Bronchial epithelial cell (primary cell): ENCODE results near the gene ZNF10. TPM values are rescaled to one million over a fixed set of nuclear protein-coding genes. Genes with fewer than 3 reads are reported as not detected.

Source experiments
- DNase-seq: peaks from one replicate; pipeline ENCODE4 v3.0.0-alpha.2; 2010; ENCODE audit warnings: low read depth
- FAIRE-seq: peaks from 2 replicates; lab custom pipeline; 2011; peaks lifted over from hg19 to GRCh38; lab: Jason Lieb, UNC
- H3K27me3 ChIP-seq: 2 replicates; pipeline ENCODE4 v1.5.1; 2011; ENCODE audit warnings: low read length; ENCODE audit not compliant: control insufficient read depth, insufficient read depth
- H3K36me3 ChIP-seq: 2 replicates; pipeline ENCODE4 v1.5.1; 2011; ENCODE audit warnings: low read length; ENCODE audit not compliant: control insufficient read depth, insufficient read depth
- H3K4me3 ChIP-seq: 2 replicates; pipeline ENCODE4 v1.5.1; 2011; ENCODE audit warnings: mild to moderate bottlenecking, low read depth, low read length, control low read depth
- total RNA-seq: library from RNA; depleted of rRNA; stranded (reverse); fragments of >200 nt; gene quantifications from 2 replicates; pipeline ENCODE4 v1.2.1, GENCODE V29; 2014
- TF ChIP-seq, protein P1 (sequence below): IDR thresholded peaks from 2 replicates; pipeline ENCODE4 v1.5.1; 2011; ENCODE audit warnings: mild to moderate bottlenecking, moderate library complexity, low read length, control low read depth, inconsistent platforms; ENCODE audit not compliant: insufficient read depth, severe bottlenecking

ZNF10 gene
- total RNA-seq, 1 donor from 2014 or later, result 2.9 TPM

DNA sequence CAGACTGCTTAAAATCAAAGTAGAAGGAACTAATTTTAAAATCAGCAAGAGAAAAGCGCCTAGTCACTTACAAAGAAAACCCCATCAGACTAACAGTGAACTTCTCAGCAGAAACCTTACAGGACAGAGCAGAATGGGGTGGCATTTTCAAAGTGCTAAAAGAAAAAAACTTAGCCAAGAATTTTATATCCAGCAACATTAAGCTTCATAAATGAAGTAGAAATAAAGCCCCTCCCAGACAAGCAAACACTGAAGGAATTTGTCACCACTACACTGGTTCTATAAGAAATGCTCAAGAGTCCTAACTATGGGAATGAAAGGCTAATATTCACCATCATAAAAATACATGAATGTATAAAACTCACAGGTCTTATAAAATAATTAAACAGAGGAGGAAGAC, 44.5 kb downstream of the ZNF10 start:
- no peak overlapping the region for H3K4me3 ChIP-seq
- no peaks in the 10 kb centered on the region for H3K27me3 ChIP-seq
- no peak for DNase-seq
- FAIRE-seq, result no peak
- no peaks in the 10 kb centered on the region for H3K36me3 ChIP-seq
- TF ChIP-seq, protein P1, sequence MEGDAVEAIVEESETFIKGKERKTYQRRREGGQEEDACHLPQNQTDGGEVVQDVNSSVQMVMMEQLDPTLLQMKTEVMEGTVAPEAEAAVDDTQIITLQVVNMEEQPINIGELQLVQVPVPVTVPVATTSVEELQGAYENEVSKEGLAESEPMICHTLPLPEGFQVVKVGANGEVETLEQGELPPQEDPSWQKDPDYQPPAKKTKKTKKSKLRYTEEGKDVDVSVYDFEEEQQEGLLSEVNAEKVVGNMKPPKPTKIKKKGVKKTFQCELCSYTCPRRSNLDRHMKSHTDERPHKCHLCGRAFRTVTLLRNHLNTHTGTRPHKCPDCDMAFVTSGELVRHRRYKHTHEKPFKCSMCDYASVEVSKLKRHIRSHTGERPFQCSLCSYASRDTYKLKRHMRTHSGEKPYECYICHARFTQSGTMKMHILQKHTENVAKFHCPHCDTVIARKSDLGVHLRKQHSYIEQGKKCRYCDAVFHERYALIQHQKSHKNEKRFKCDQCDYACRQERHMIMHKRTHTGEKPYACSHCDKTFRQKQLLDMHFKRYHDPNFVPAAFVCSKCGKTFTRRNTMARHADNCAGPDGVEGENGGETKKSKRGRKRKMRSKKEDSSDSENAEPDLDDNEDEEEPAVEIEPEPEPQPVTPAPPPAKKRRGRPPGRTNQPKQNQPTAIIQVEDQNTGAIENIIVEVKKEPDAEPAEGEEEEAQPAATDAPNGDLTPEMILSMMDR, result no peak

DNA sequence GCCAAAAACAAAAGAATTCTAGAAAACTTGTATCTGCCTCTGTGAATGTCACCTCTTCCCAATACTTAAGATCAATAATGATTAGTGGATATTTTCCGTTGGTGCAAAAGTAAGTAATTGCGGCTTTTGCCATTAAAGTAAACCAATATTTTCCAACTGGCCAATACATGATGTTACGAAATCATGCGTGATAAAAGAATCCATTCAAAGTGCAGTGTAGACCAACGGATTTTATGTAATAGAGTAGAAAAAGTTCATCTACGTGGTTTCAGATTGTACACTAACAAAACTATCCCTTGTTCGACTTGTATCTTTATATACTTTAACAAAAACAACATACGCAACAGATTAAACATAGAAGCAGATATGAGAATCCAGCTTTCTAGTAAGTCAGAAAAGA, 50.2 kb downstream of the ZNF10 start:
- H3K27me3 ChIP-seq, result no peaks in the 10 kb centered on the region
- TF ChIP-seq, protein P1, result no peak
- no peak overlapping the region for H3K4me3 ChIP-seq
- FAIRE-seq, result no peak
- peaks cover 9% of the 10 kb centered on the region for H3K36me3 ChIP-seq
- no peak for DNase-seq

DNA sequence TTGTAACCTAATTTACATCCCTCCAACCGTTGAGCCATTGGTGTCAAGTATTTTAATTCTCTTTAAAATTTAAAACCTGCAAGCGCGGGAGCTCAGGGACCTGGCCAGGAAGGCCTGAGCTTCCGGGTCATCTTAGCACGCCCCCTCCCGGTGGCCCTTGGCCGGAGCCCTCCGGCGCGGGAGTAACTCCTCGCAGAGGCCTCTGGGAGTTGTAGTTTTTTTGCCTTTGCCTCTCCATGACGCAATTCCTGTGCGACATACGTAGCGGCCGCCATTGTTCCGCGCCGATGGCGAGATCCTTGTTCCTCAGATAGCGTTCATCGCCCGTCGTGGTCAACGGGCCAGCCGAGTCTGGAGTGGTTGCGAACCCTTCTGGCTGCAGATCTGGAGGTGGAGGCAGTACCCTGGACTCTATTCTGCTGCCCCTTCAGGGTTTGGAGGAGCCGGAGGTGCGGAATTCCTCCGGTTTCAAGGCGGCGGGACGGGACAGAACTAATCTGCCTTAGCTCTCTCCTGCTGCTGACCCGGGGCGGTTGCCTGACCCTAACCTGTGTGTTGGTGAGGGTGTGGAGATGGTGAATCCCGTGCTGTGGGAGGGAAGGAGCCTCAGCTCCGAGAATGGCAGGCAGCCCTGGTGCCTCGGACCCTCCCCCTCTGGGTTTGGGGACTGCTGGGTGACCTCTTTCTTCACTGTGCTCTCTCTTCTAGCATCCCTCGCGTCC, 51.0 kb downstream of the ZNF10 start, which contains the start of gene ZNF268:
ZNF268 (plus strand) TSS at position 258 of the 722 bp plus-strand sequence. CDS start 503 bp downstream, outside the sequence.
- Histone ChIP-seq H3K4me3 (peak within 1 kb of the TSS; percentile 80), H3K36me3 (peaks cover 11% of the 10 kb centered on the region), H3K27me3 (no peaks in the 10 kb centered on the region)
- no peak for FAIRE-seq
- DNase-seq, result peak; percentile 77
- TF ChIP-seq, protein P1, result peak; percentile 85

DNA sequence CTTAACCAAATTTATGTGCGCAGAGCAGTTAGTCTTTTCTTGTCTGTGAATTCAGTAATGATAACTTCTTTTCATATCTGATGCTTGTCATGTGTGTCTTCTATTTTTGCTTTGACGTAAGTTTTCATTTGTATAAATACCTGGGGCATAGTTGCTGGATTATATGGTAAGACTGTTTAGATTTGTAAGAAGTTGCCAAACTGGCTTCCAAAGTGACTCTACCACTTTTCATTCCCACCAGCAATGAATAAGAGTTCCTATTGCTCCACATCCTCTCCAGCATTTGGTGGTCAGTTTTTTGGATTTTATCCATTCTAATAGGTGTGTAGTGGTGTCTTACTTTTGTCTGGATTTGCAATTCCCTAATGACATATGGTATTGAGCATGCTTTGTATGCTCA, 59.7 kb downstream of the ZNF10 start:
- FAIRE-seq, result no peak
- TF ChIP-seq, protein P1, result no peak
- DNase-seq, result no peak
- H3K36me3 ChIP-seq, result peaks cover 39% of the 10 kb centered on the region
- no peak overlapping the region for H3K4me3 ChIP-seq
- no peaks in the 10 kb centered on the region for H3K27me3 ChIP-seq

DNA sequence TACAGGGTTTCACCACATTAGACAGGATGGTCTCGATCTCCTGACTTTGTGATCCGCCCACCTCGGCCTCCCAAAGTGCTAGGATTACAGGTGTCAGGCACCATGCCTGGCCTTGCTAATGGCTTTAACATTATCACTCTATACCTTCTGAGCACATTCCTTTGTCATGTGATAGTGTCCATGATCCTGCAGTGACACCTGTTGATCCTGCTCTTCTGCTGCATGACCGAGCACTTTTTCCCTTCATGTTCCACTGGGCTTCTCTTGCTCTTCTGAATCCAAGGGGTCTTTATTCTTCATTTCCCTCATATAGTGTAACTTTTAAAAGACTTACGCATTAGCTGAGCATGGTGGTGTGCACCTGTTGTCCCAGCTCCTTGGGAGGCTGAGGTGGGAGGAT, 62.4 kb downstream of the ZNF10 start:
- H3K27me3 ChIP-seq, result no peaks in the 10 kb centered on the region
- TF ChIP-seq, protein P1, result no peak
- no peak for FAIRE-seq
- peaks cover 30% of the 10 kb centered on the region for H3K36me3 ChIP-seq
- no peak overlapping the region for H3K4me3 ChIP-seq
- DNase-seq, result no peak
